ENCODE measurements around the gene BBS2. TPM values are rescaled to one million over a fixed set of nuclear protein-coding genes. Genes with fewer than 3 reads are reported as not detected.

Gene BBS2
- total RNA-seq, 1 experiment from 2014 or later: 23.9 TPM

DNA sequence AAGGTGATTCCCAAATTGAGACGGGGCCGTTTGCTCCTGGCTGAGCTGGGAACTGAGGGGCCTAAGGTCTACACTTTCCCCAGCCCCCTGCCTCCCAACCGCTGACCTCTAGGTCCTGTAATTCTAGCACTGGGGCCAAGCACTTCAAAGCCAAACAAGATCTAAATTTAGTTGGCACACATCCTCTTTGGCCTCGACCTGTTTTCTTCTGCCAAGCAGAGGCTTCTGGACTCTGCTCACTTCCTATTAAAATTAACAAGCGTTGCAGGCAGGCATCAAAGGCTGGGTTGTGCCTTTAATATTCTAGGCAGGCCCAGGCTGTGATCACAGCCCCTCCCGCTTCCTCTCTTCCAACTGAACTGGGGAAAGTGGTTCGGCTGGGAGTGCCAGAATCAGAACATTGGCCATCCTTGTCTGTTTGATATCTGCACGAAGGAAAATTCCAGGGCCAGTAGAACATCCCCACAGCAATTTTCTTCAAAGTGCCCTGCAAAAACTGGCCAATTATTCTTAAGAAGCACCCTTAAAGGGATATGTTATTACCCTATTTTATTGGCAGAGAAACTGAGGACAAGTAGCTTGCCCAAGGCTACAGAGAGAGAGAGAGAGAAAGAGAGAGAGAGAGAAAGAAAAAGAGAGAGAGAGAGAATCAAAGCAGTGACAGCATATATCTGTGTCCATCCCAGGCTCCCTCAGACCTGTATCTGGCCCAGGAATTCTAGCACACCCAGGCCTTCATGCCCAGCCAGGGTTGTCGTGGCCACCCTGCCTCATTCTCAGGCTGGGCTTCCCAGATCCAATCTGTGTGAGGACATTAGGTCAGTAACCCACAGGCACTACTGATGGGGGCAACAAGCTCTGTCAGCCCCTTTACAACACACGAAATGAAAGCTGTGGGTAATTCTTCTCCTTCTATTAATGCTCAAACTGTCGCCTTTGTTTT is 32.2 kb upstream of the BBS2 start:
- intact Hi-C loops (cut with micrococcal nuclease): no loop called here
- peaks cover 18% of the 10 kb centered on the region for H3K4me1 Mint-ChIP-seq (ENCODE audit: insufficient read depth, unreplicated experiment)
- peaks cover 11% of the 10 kb centered on the region for H3K27me3 Mint-ChIP-seq (ENCODE audit: insufficient read depth, unreplicated experiment)
- H3K27ac Mint-ChIP-seq (ENCODE audit: low read depth, unreplicated experiment): no peak overlapping the region
- H3K9me3 Mint-ChIP-seq (ENCODE audit: unreplicated experiment): peaks cover 7% of the 10 kb centered on the region
- no peaks in the 10 kb centered on the region for H3K36me3 Mint-ChIP-seq (ENCODE audit: insufficient read depth, unreplicated experiment)
- ChIA-PET POLR2A (no interaction called here), CTCF (no interaction called here)
- DNase-seq (ENCODE audit: unreplicated experiment): no peak
- TF ChIP-seq, protein P1, sequence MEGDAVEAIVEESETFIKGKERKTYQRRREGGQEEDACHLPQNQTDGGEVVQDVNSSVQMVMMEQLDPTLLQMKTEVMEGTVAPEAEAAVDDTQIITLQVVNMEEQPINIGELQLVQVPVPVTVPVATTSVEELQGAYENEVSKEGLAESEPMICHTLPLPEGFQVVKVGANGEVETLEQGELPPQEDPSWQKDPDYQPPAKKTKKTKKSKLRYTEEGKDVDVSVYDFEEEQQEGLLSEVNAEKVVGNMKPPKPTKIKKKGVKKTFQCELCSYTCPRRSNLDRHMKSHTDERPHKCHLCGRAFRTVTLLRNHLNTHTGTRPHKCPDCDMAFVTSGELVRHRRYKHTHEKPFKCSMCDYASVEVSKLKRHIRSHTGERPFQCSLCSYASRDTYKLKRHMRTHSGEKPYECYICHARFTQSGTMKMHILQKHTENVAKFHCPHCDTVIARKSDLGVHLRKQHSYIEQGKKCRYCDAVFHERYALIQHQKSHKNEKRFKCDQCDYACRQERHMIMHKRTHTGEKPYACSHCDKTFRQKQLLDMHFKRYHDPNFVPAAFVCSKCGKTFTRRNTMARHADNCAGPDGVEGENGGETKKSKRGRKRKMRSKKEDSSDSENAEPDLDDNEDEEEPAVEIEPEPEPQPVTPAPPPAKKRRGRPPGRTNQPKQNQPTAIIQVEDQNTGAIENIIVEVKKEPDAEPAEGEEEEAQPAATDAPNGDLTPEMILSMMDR (IDR thresholded peaks at IDR 0.05; ENCODE audit: unreplicated experiment): no peak
- no TSS peak for BruUV-seq (replicated peaks)
- no peak overlapping the region for H3K4me3 Mint-ChIP-seq (ENCODE audit: unreplicated experiment)

DNA sequence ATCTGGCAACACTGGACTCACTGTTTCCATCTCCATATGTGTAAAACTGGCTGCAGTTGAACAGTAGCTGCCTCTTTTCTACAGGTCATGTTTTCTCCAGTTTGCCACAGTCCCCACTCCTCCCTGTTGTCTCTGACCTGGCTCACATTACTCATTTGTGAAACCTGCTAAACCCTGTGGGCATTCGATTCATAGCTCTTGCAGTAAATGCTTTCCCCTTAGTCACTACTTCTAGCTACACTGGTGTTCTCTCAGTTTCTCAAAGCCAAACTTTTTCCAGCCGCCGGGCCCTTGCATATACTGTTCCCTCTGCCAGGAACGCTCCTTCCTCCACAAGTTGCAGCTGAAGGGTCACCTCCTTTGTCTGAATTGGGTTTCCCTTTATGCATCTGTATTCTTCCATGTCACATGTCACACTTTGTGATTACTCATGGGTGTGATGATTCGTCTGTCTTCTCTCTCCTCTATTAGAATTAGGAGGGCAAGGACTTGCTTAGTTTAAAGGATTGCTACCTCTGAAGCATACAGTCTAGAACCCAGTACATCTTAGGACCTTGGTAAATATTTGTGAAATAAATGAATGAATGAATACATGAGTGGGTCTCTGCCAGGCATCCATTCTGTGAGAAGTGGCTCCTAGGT is 30.0 kb upstream of the BBS2 start:
- no peak for DNase-seq (ENCODE audit: unreplicated experiment)
- BruUV-seq (replicated peaks): no TSS peak
- CTCF ChIA-PET: interaction anchor here (0.6 to 1.4 kb wide), 3 partner anchors 15 to 152 kb away, joined by 3 to 4 read pairs (median 4); partner anchors contain the start of gene MT4
- Mint-ChIP-seq H3K4me3 (ENCODE audit: unreplicated experiment) (no peak overlapping the region), H3K27me3 (ENCODE audit: insufficient read depth, unreplicated experiment) (peaks cover 11% of the 10 kb centered on the region), H3K4me1 (ENCODE audit: insufficient read depth, unreplicated experiment) (peaks cover 21% of the 10 kb centered on the region), H3K36me3 (ENCODE audit: insufficient read depth, unreplicated experiment) (no peaks in the 10 kb centered on the region), H3K9me3 (ENCODE audit: unreplicated experiment) (peaks cover 7% of the 10 kb centered on the region), H3K27ac (ENCODE audit: low read depth, unreplicated experiment) (peak overlapping the region; percentile 10)
- POLR2A ChIA-PET: interaction anchor here (3.9 kb wide), 1 partner anchor 30 kb away, joined by 40 read pairs; the partner anchor contains the start of gene BBS2
- intact Hi-C loops (cut with micrococcal nuclease): no loop called here
- TF ChIP-seq, protein P1 (IDR thresholded peaks at IDR 0.05; ENCODE audit: unreplicated experiment): no peak

DNA sequence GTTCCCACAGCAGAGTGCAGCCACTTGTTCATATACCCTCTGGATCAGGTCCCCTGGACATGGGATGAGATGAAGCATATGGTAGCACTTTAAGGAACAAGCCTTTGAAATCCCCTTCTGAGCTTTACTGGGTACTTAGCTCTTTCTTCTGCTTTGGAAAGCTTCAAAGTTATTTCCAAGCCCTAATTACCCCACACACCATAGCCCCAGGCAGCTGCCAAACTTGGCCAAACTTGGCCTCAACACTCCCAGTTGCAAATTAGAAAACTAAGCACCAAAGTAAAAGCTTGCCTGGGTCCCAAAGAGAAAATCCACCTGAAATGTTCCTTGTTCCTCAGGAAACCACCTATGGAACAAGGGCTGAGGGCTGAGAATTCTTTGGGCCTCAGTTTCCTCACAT is 29.3 kb upstream of the BBS2 start:
- CTCF ChIA-PET: interaction anchor here (0.6 to 1.4 kb wide), 3 partner anchors 16 to 153 kb away, joined by 3 to 4 read pairs (median 4); partner anchors contain the start of gene MT4
- TF ChIP-seq, protein P1 (IDR thresholded peaks at IDR 0.05; ENCODE audit: unreplicated experiment): no peak
- peaks cover 21% of the 10 kb centered on the region for H3K4me1 Mint-ChIP-seq (ENCODE audit: insufficient read depth, unreplicated experiment)
- H3K36me3 Mint-ChIP-seq (ENCODE audit: insufficient read depth, unreplicated experiment): no peaks in the 10 kb centered on the region
- no peak for DNase-seq (ENCODE audit: unreplicated experiment)
- peaks cover 9% of the 10 kb centered on the region for H3K27me3 Mint-ChIP-seq (ENCODE audit: insufficient read depth, unreplicated experiment)
- intact Hi-C loops (cut with micrococcal nuclease): no loop called here
- H3K9me3 Mint-ChIP-seq (ENCODE audit: unreplicated experiment): peaks cover 7% of the 10 kb centered on the region
- POLR2A ChIA-PET: interaction anchor here (3.9 kb wide), 1 partner anchor 30 kb away, joined by 40 read pairs; the partner anchor contains the start of gene BBS2
- H3K27ac Mint-ChIP-seq (ENCODE audit: low read depth, unreplicated experiment): no peak overlapping the region
- no TSS peak for BruUV-seq (replicated peaks)
- no peak overlapping the region for H3K4me3 Mint-ChIP-seq (ENCODE audit: unreplicated experiment)

All from MCF 10A (cell line).